Mesenchymal stem cell (in vitro differentiated cells and primary cell): ENCODE data around the gene NPS.

Experiments
- DNase-seq: peaks from one replicate; pipeline ENCODE4 v3.0.0-alpha.2; 2013
- H2AFZ ChIP-seq: one replicate; pipeline ENCODE4 v1.6.1; 2013; ENCODE audit warnings: low read depth, mild to moderate bottlenecking, control low read depth, inconsistent platforms, low read length, moderate library complexity
- H2AK5ac ChIP-seq: 2 replicates; pipeline ENCODE4 v1.6.1; 2013; ENCODE audit warnings: low read length, moderate library complexity, mild to moderate bottlenecking, inconsistent platforms; ENCODE audit not compliant: severe bottlenecking
- H2BK120ac ChIP-seq: one replicate; pipeline ENCODE4 v1.6.1; 2013; ENCODE audit warnings: low read depth, mild to moderate bottlenecking, inconsistent platforms, low read length, moderate library complexity
- H2BK12ac ChIP-seq, 2 experiments: one replicate each; pipeline ENCODE4 v1.6.1; 2013; ENCODE audit warnings: inconsistent platforms in 2 of 2, low read length in 2 of 2, mild to moderate bottlenecking in 2 of 2, moderate library complexity in 2 of 2, control low read depth in 1 of 2
- H2BK15ac ChIP-seq: one replicate; pipeline ENCODE4 v1.6.1; 2013; ENCODE audit warnings: mild to moderate bottlenecking, low read depth, inconsistent platforms; ENCODE audit not compliant: poor library complexity, severe bottlenecking
- H2BK5ac ChIP-seq: 2 replicates; pipeline ENCODE4 v1.6.1; 2013; ENCODE audit warnings: low read depth, mild to moderate bottlenecking, low read length, control low read depth, inconsistent platforms; ENCODE audit not compliant: poor library complexity, severe bottlenecking
- H3K14ac ChIP-seq, 2 experiments: one replicate each; pipeline ENCODE4 v1.6.1; 2013; ENCODE audit warnings: inconsistent platforms in 2 of 2, low read length in 2 of 2, control low read depth in 1 of 2, mild to moderate bottlenecking in 1 of 2, moderate library complexity in 1 of 2
- H3K18ac ChIP-seq, 2 experiments: one replicate each; pipeline ENCODE4 v1.6.1; 2013; ENCODE audit warnings: inconsistent platforms in 2 of 2, low read length in 2 of 2, control low read depth in 1 of 2, low read depth in 1 of 2, mild to moderate bottlenecking in 1 of 2
- H3K23ac ChIP-seq, 2 experiments: one replicate each; pipeline ENCODE4 v1.6.1; 2013; ENCODE audit warnings: inconsistent platforms in 2 of 2, low read length in 2 of 2, mild to moderate bottlenecking in 2 of 2, moderate library complexity in 2 of 2, control low read depth in 1 of 2
- H3K27ac ChIP-seq: 2 replicates; pipeline ENCODE4 v1.5.1; 2013; ENCODE audit warnings: mild to moderate bottlenecking, moderate library complexity, low read length, control low read depth, inconsistent platforms; ENCODE audit not compliant: poor library complexity, severe bottlenecking
- H3K27me3 ChIP-seq, 2 experiments: 2 replicates each; pipeline versions ENCODE4 v1.6.1 to v1.7.0; 2013; ENCODE audit warnings: low read length in 2 of 2, mild to moderate bottlenecking in 2 of 2, moderate library complexity in 2 of 2, control low read depth in 1 of 2, inconsistent platforms in 1 of 2; ENCODE audit not compliant: control insufficient read depth in 1 of 2, insufficient read depth in 1 of 2
- H3K36me3 ChIP-seq, 2 experiments: 2 replicates each; pipeline versions ENCODE4 v1.6.1 to v1.7.0; 2013; ENCODE audit warnings: low read length in 2 of 2, control low read depth in 1 of 2, inconsistent platforms in 1 of 2, low read depth in 1 of 2, mild to moderate bottlenecking in 1 of 2; ENCODE audit not compliant: insufficient read depth in 2 of 2, control insufficient read depth in 1 of 2
- H3K4ac ChIP-seq, 2 experiments: one replicate each; pipeline ENCODE4 v1.6.1; 2013; ENCODE audit warnings: inconsistent platforms in 2 of 2, low read length in 2 of 2, mild to moderate bottlenecking in 2 of 2, moderate library complexity in 2 of 2, control low read depth in 1 of 2, low read depth in 1 of 2
- H3K4me1 ChIP-seq: 2 replicates; pipeline ENCODE4 v1.6.1; 2013; ENCODE audit warnings: low read depth, low read length, control low read depth; ENCODE audit not compliant: control insufficient read depth, insufficient read depth
- H3K4me2 ChIP-seq: 2 replicates; pipeline ENCODE4 v1.6.1; 2013; ENCODE audit warnings: low read length, mild to moderate bottlenecking, inconsistent platforms; ENCODE audit not compliant: poor library complexity, severe bottlenecking
- H3K4me3 ChIP-seq, 2 experiments: 2 replicates each; pipeline versions ENCODE4 v1.5.1 to v1.7.0; 2013; ENCODE audit warnings: low read length in 2 of 2, mild to moderate bottlenecking in 2 of 2, control low read depth in 1 of 2, low read depth in 1 of 2; ENCODE audit not compliant: insufficient read depth in 1 of 2
- H3K79me1 ChIP-seq: replicated peaks from 2 replicates; pipeline ENCODE4 v1.6.1; 2013; ENCODE audit warnings: mild to moderate bottlenecking, control low read depth, low read length, inconsistent platforms; ENCODE audit not compliant: poor library complexity, severe bottlenecking
- H3K9ac ChIP-seq: 2 replicates; pipeline ENCODE4 v1.7.0; 2013; ENCODE audit warnings: mild to moderate bottlenecking, low read length, moderate library complexity
- H3K9me3 ChIP-seq: 2 replicates; pipeline ENCODE4 v1.7.0; 2013; ENCODE audit warnings: mild to moderate bottlenecking, low read length; ENCODE audit not compliant: control insufficient read depth
- H4K8ac ChIP-seq: one replicate; pipeline ENCODE4 v1.6.1; 2013; ENCODE audit warnings: inconsistent platforms, mild to moderate bottlenecking, low read length, moderate library complexity
- H4K91ac ChIP-seq: one replicate; pipeline ENCODE4 v1.6.1; 2013; ENCODE audit warnings: mild to moderate bottlenecking, low read length, inconsistent platforms
- WGBS: methylation state at CpG from one replicate; pipeline ENCODE4 v1.1.7; 2013; ENCODE audit warnings: mixed read lengths; 5-methylcytosine and 5-hydroxymethylcytosine counted together

The NPS gene

GRCh38 chr10:127552446-127552845 is 3.3 kb downstream of the NPS start:
- H2AK5ac ChIP-seq, result no peak overlapping the region
- no peak overlapping the region for H3K4me3 ChIP-seq
- WGBS, result 97% methylated on average over 4 of the region's 4 CpGs
- no peak overlapping the region for H4K8ac ChIP-seq
- H3K23ac ChIP-seq, result no peak overlapping the region
- H3K27ac ChIP-seq, result no peak overlapping the region
- peaks cover 3% of the 10 kb centered on the region for H3K9me3 ChIP-seq
- H2BK5ac ChIP-seq, result no peak overlapping the region
- no peak overlapping the region for H2BK15ac ChIP-seq
- H2BK120ac ChIP-seq, result no peak overlapping the region
- no peak overlapping the region for H2BK12ac ChIP-seq
- H3K18ac ChIP-seq, result no peak overlapping the region
- H3K4me2 ChIP-seq, result no peak overlapping the region
- H3K4me1 ChIP-seq, result no peaks in the 10 kb centered on the region
- no peaks in the 10 kb centered on the region for H3K36me3 ChIP-seq
- no peak overlapping the region for H2AFZ ChIP-seq
- H4K91ac ChIP-seq, result no peak overlapping the region
- no peaks in the 10 kb centered on the region for H3K79me1 ChIP-seq
- no peak overlapping the region for H3K14ac ChIP-seq
- no peak overlapping the region for H3K9ac ChIP-seq
- H3K27me3 ChIP-seq, result no peaks in the 10 kb centered on the region
- no peak overlapping the region for H3K4ac ChIP-seq
- DNase-seq, result no peak

DNA sequence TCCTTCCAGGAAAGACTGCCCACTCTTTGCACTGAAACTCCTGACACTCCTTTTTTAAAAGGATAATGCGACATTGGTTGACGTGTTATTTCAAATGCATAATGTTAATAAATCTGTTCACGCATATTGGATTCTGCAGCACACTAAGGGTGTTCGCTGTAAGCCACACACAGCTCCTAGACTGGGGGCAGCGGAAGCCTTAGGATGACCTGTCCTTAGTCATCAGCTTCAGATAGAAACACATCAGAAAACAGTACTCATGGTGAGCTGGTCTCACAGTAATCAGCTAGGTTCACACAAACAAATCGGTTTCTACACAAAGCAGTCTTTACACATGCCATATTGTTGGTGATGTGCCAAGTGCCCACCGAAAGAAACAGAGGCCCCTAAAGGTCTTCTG is 4.3 kb downstream of the NPS start:
- Histone ChIP-seq H2BK15ac (no peak overlapping the region), H3K4ac (no peak overlapping the region), H2BK120ac (no peak overlapping the region), H3K14ac (no peak overlapping the region), H3K27ac (no peak overlapping the region), H3K9me3 (no peaks in the 10 kb centered on the region), H3K36me3 (no peaks in the 10 kb centered on the region), H4K91ac (no peak overlapping the region), H3K18ac (no peak overlapping the region), H3K4me1 (no peaks in the 10 kb centered on the region), H3K79me1 (no peaks in the 10 kb centered on the region), H3K27me3 (no peaks in the 10 kb centered on the region), H2AK5ac (no peak overlapping the region), H4K8ac (no peak overlapping the region), H2BK5ac (no peak overlapping the region), H2BK12ac (no peak overlapping the region), H2AFZ (no peak overlapping the region), H3K23ac (no peak overlapping the region), H3K4me2 (no peak overlapping the region), H3K9ac (no peak overlapping the region), H3K4me3 (no peak overlapping the region)
- WGBS, result 84% methylated on average over 7 of the region's 7 CpGs
- DNase-seq, result no peak

GRCh38 chr10:127556916-127557315 is 7.8 kb downstream of the NPS start:
- no peak overlapping the region for H3K4me2 ChIP-seq
- no peaks in the 10 kb centered on the region for H3K79me1 ChIP-seq
- H2BK12ac ChIP-seq, result no peak overlapping the region
- H3K9ac ChIP-seq, result no peak overlapping the region
- H4K91ac ChIP-seq, result no peak overlapping the region
- DNase-seq, result no peak
- H2AFZ ChIP-seq, result no peak overlapping the region
- H2BK15ac ChIP-seq, result no peak overlapping the region
- no peak overlapping the region for H3K4me3 ChIP-seq
- H3K9me3 ChIP-seq, result peaks cover 5% of the 10 kb centered on the region
- H3K36me3 ChIP-seq, result no peaks in the 10 kb centered on the region
- no peaks in the 10 kb centered on the region for H3K4me1 ChIP-seq
- H2AK5ac ChIP-seq, result no peak overlapping the region
- H3K18ac ChIP-seq, result no peak overlapping the region
- 4% methylated on average over 8 of the region's 11 CpGs for WGBS
- H3K4ac ChIP-seq, result no peak overlapping the region
- H4K8ac ChIP-seq, result no peak overlapping the region
- H3K27ac ChIP-seq, result no peak overlapping the region
- no peak overlapping the region for H2BK5ac ChIP-seq
- no peak overlapping the region for H3K14ac ChIP-seq
- no peaks in the 10 kb centered on the region for H3K27me3 ChIP-seq
- no peak overlapping the region for H3K23ac ChIP-seq
- H2BK120ac ChIP-seq, result no peak overlapping the region

- H3K27ac ChIP-seq, result no peak overlapping the region
- 59% methylated on average over 8 of the region's 8 CpGs for WGBS
- no peak overlapping the region for H2BK5ac ChIP-seq
- no peak overlapping the region for H3K4me3 ChIP-seq
- no peak overlapping the region for H2AK5ac ChIP-seq
- H3K18ac ChIP-seq, result no peak overlapping the region
- no peak overlapping the region for H2AFZ ChIP-seq
- H3K9me3 ChIP-seq, result peaks cover 5% of the 10 kb centered on the region
- no peak overlapping the region for H3K23ac ChIP-seq
- H2BK12ac ChIP-seq, result no peak overlapping the region
- H3K4ac ChIP-seq, result no peak overlapping the region
- no peak overlapping the region for H4K8ac ChIP-seq
- no peak for DNase-seq
- no peak overlapping the region for H2BK120ac ChIP-seq
- H3K4me1 ChIP-seq, result no peaks in the 10 kb centered on the region
- no peak overlapping the region for H3K9ac ChIP-seq
- H3K36me3 ChIP-seq, result no peaks in the 10 kb centered on the region
- H3K79me1 ChIP-seq, result no peaks in the 10 kb centered on the region
- no peak overlapping the region for H4K91ac ChIP-seq
- H3K4me2 ChIP-seq, result no peak overlapping the region
- no peak overlapping the region for H3K14ac ChIP-seq
- no peak overlapping the region for H2BK15ac ChIP-seq
- peaks cover 0 to 3% of the 10 kb centered on the region in 2 experiments for H3K27me3 ChIP-seq
Observed at GRCh38 chr10:127561647-127562046, 12.5 kb downstream of the NPS start.
